H1 (cell line): ENCODE measurements around the gene S100G.

ENCODE experiments used
- CREB1 ChIP-seq: IDR thresholded peaks from 2 replicates; pipeline ENCODE4 v1.6.1; 2012; ENCODE audit warnings: inconsistent platforms
- CTCF ChIP-seq, 3 experiments: IDR thresholded peaks; 1 replicate in 2 of 3; 2 replicates in 1 of 3; pipeline versions ENCODE4 v1.5.1 to v1.6.1; 2011; ENCODE audit warnings: low read length in 3 of 3, mild to moderate bottlenecking in 3 of 3, inconsistent platforms in 2 of 3, low read depth in 1 of 3, moderate library complexity in 1 of 3; ENCODE audit not compliant: insufficient read depth in 1 of 3; ENCODE audit errors: control extremely low read depth in 1 of 3
- EP300 ChIP-seq, 2 experiments: IDR thresholded peaks; 1 replicate in 1 of 2; 2 replicates in 1 of 2; pipeline ENCODE4 v1.6.1; 2011 to 2012; ENCODE audit warnings: low read depth in 2 of 2, low read length in 2 of 2, mild to moderate bottlenecking in 2 of 2, borderline replicate concordance in 1 of 2, inconsistent platforms in 1 of 2, moderate library complexity in 1 of 2
- EZH2 ChIP-seq: fragments of 200-600 bp; sonication (generic); IDR thresholded peaks from 2 replicates; pipeline ENCODE4 v1.7.1; 2012; ENCODE audit warnings: low read depth, mild to moderate bottlenecking, moderate library complexity, low read length, inconsistent platforms; ENCODE audit not compliant: severe bottlenecking
- FOSL1 ChIP-seq: IDR thresholded peaks from 2 replicates; pipeline ENCODE4 v1.6.1; 2011; ENCODE audit warnings: mild to moderate bottlenecking, low read depth, low read length, moderate library complexity; ENCODE audit not compliant: insufficient read depth
- JUN ChIP-seq: IDR thresholded peaks from 2 replicates; pipeline ENCODE4 v1.6.1; 2011; ENCODE audit warnings: low read depth, mild to moderate bottlenecking, improper control_type of control experiment, low read length
- KDM5A ChIP-seq: fragments of 200-600 bp; IDR thresholded peaks from 2 replicates; pipeline ENCODE4 v1.7.1; 2012; ENCODE audit warnings: mild to moderate bottlenecking, low read length, inconsistent platforms, mixed read lengths
- MAFK ChIP-seq: IDR thresholded peaks from 2 replicates; pipeline ENCODE4 v1.6.1; 2012; ENCODE audit warnings: low read depth, mild to moderate bottlenecking, improper control_type of control experiment, low read length
- MAX ChIP-seq: IDR thresholded peaks from 2 replicates; pipeline ENCODE4 v1.6.1; 2012; ENCODE audit warnings: inconsistent platforms
- POLR2A ChIP-seq, 2 experiments: IDR thresholded peaks; 1 replicate in 1 of 2; 2 replicates in 1 of 2; pipeline ENCODE4 v1.6.1; 2011; ENCODE audit warnings: low read depth in 2 of 2, low read length in 2 of 2, mild to moderate bottlenecking in 2 of 2; ENCODE audit errors: control extremely low read depth in 1 of 2
- POLR2AphosphoS5 ChIP-seq: IDR thresholded peaks from 2 replicates; pipeline ENCODE4 v1.6.1; 2011; ENCODE audit warnings: low read depth, low read length
- RFX5 ChIP-seq: IDR thresholded peaks from 2 replicates; pipeline ENCODE4 v1.6.1; 2011; ENCODE audit warnings: low read depth, low read length, improper control_type of control experiment, borderline replicate concordance
- SP1 ChIP-seq: IDR thresholded peaks from 2 replicates; pipeline ENCODE4 v1.6.1; 2011; ENCODE audit warnings: low read depth, low read length
- TF ChIP-seq, protein P1 (sequence below): IDR thresholded peaks from 2 replicates; pipeline ENCODE4 v1.6.1; 2012; ENCODE audit warnings: inconsistent platforms

- no peak for TF ChIP-seq KDM5A
- no peak for TF ChIP-seq MAFK
- no peak for TF ChIP-seq POLR2A (IDR thresholded peaks at IDR 0.05; ENCODE audit: control extremely low read depth in 1 of 2, low read depth in 2 of 2, low read length in 2 of 2)
- no peak for TF ChIP-seq SP1
- TF ChIP-seq, protein P1, sequence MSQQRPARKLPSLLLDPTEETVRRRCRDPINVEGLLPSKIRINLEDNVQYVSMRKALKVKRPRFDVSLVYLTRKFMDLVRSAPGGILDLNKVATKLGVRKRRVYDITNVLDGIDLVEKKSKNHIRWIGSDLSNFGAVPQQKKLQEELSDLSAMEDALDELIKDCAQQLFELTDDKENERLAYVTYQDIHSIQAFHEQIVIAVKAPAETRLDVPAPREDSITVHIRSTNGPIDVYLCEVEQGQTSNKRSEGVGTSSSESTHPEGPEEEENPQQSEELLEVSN: no peak
- no peak for TF ChIP-seq EP300 (IDR thresholded peaks at IDR 0.05; ENCODE audit: borderline replicate concordance in 1 of 2, low read depth in 2 of 2, low read length in 2 of 2)
- no peak for TF ChIP-seq RFX5
- no peak for TF ChIP-seq EZH2
- no peak for TF ChIP-seq CTCF (IDR thresholded peaks at IDR 0.05; ENCODE audit: control extremely low read depth in 1 of 3, insufficient read depth in 1 of 3, low read depth in 1 of 3, low read length in 3 of 3)
- no peak for TF ChIP-seq MAX
- no peak for TF ChIP-seq POLR2AphosphoS5
- TF ChIP-seq CREB1: no peak
- TF ChIP-seq FOSL1: no peak
- TF ChIP-seq JUN: no peak
Measured at GRCh38 chrX:16639966-16640365, 10.0 kb upstream of the S100G start.
